MM.1S (cell line): Measurements from ENCODE around the gene PXMP4.
A peak's percentile ranks its signal among the peaks of the same experiment; 100 is the strongest.

Experiments used
- DNase-seq: peaks from one replicate; pipeline ENCODE4 v3.0.0-alpha.2; 2015
- H2AFZ ChIP-seq: fragments of 300-600 bp; sonication (generic); 2 replicates; pipeline ENCODE4 v1.6.0; 2016; ENCODE audit warnings: antibody characterized with exemption, low read length
- H3F3A ChIP-seq: fragments of 300-600 bp; sonication (generic); 2 replicates; pipeline ENCODE4 v1.6.1; 2016; ENCODE audit warnings: mild to moderate bottlenecking, antibody characterized with exemption, low read length, moderate library complexity, mixed read lengths; ENCODE audit not compliant: insufficient read depth
- H3K27ac ChIP-seq: fragments of 300-600 bp; sonication (generic); 2 replicates; pipeline ENCODE4 v1.5.1; 2016; ENCODE audit warnings: mild to moderate bottlenecking, low read length
- H3K27me3 ChIP-seq: fragments of 300-600 bp; sonication (generic); replicated peaks from 2 replicates; pipeline ENCODE4 v1.6.0; 2016; ENCODE audit warnings: low read length; ENCODE audit not compliant: insufficient read depth
- H3K36me3 ChIP-seq: fragments of 300-600 bp; sonication (generic); replicated peaks from 2 replicates; pipeline ENCODE4 v1.6.1; 2016; ENCODE audit warnings: mild to moderate bottlenecking, low read length, mixed read lengths; ENCODE audit not compliant: insufficient read depth
- H3K4me1 ChIP-seq: fragments of 300-600 bp; sonication (generic); 2 replicates; pipeline ENCODE4 v1.6.1; 2016; ENCODE audit warnings: low read length, mixed read lengths
- H3K4me2 ChIP-seq: fragments of 300-600 bp; sonication (generic); 2 replicates; pipeline ENCODE4 v1.6.0; 2016; ENCODE audit warnings: low read depth, low read length
- H3K4me3 ChIP-seq: fragments of 300-600 bp; sonication (generic); 2 replicates; pipeline ENCODE4 v1.5.1; 2016; ENCODE audit warnings: low read length, mixed read lengths
- H3K79me2 ChIP-seq: fragments of 300-600 bp; sonication (generic); 2 replicates; pipeline ENCODE4 v1.6.1; 2016; ENCODE audit warnings: mixed run types, low read length, mixed read lengths
- H3K9ac ChIP-seq: fragments of 300-600 bp; sonication (generic); 2 replicates; pipeline ENCODE4 v1.6.1; 2016; ENCODE audit warnings: low read length, mixed read lengths
- H3K9me2 ChIP-seq: fragments of 300-600 bp; sonication (generic); replicated peaks from 2 replicates; pipeline ENCODE4 v1.6.1; 2016; ENCODE audit warnings: mild to moderate bottlenecking, low read length, mixed read lengths; ENCODE audit not compliant: insufficient read depth
- H3K9me3 ChIP-seq: fragments of 300-600 bp; sonication (generic); replicated peaks from 2 replicates; pipeline ENCODE4 v1.6.1; 2016; ENCODE audit warnings: mild to moderate bottlenecking, low read length, mixed read lengths; ENCODE audit not compliant: insufficient read depth
- H4K20me1 ChIP-seq: fragments of 300-600 bp; sonication (generic); 2 replicates; pipeline ENCODE4 v1.6.1; 2016; ENCODE audit warnings: mild to moderate bottlenecking, low read length, moderate library complexity, mixed read lengths; ENCODE audit not compliant: insufficient read depth
- CTCF ChIP-seq: fragments of 300-600 bp; sonication (generic); IDR thresholded peaks from 2 replicates; pipeline ENCODE4 v1.5.1; 2016; ENCODE audit warnings: antibody characterized with exemption, low read length, mixed read lengths
- EZH2phosphoT487 ChIP-seq: fragments of 300-600 bp; sonication (generic); IDR thresholded peaks from 2 replicates; pipeline ENCODE4 v1.6.1; 2018; ENCODE audit warnings: antibody characterized with exemption, low read length

Gene PXMP4

GRCh38 chr20:33653218-33653899, 66.8 kb downstream of the PXMP4 start:
- Histone ChIP-seq H3K27me3 (no peaks in the 10 kb centered on the region), H3K9ac (no peak overlapping the region), H3K36me3 (no peaks in the 10 kb centered on the region), H3F3A (peaks cover 7% of the 10 kb centered on the region; the same call in 1 of the 2 replicates), H3K79me2 (no peaks in the 10 kb centered on the region), H3K27ac (no peak overlapping the region), H3K4me3 (no peak overlapping the region), H3K9me2 (no peaks in the 10 kb centered on the region), H2AFZ (no peak overlapping the region), H3K4me2 (no peak overlapping the region), H4K20me1 (no peaks in the 10 kb centered on the region), H3K4me1 (peaks cover 11% of the 10 kb centered on the region), H3K9me3 (no peaks in the 10 kb centered on the region)
- DNase-seq, result no peak
- peak; percentile 74 for TF ChIP-seq CTCF
- TF ChIP-seq EZH2phosphoT487, result no peak
